ENCODE data around the gene OVAAL.

Gene OVAAL

DNA sequence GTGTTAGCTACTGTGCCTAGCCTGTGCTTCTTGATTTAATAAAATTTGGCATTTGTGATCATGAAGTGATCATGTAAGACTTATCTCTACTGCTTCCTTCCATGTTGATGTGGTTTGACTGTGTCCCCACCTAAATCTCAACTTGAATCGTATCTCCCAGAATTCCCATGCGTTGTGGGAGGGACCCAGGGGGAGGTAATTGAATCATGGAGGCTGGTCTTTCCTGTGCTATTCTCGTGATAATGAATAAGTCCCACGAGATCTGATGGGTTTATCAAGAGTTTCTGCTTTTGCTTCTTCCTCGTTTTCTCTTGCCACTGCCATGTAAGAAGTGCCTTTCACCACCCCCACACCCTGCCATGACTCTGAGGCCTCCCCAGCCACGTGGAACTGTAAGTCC, at the start of gene OVAAL:
Gene OVAAL, plus strand, starts transcription at position 301 of the 400 bp plus-strand sequence.
- no peak within 1 kb of the TSS for H3K4me3 ChIP-seq (ENCODE audit: low read length)
- no peak within 1 kb of the TSS for H3K27ac ChIP-seq (ENCODE audit: low read length)
- H3K79me2 ChIP-seq (ENCODE audit: low read length) = no peaks in the 10 kb centered on the region
- H3K36me3 ChIP-seq (replicated peaks; ENCODE audit: insufficient read depth, low read length) = no peaks in the 10 kb centered on the region
- DNase-seq = no peak
- no peaks in the 10 kb centered on the region for H3K4me1 ChIP-seq (ENCODE audit: low read length)
- H2AFZ ChIP-seq (ENCODE audit: low read length) = no peak within 1 kb of the TSS
- H3K27me3 ChIP-seq (replicated peaks; ENCODE audit: insufficient read depth, low read length) = no peaks in the 10 kb centered on the region
- no peaks in the 10 kb centered on the region for H3F3A ChIP-seq (ENCODE audit: insufficient read depth, low read length)
- H4K20me1 ChIP-seq (ENCODE audit: insufficient read depth, low read length) = no peaks in the 10 kb centered on the region
- TF ChIP-seq EZH2phosphoT487 (IDR thresholded peaks at IDR 0.05; ENCODE audit: low read length) (no peak), EZH2 (optimal IDR thresholded peaks at IDR 0.05; ENCODE audit: low read depth, low read length) (no peak)
- no peak within 1 kb of the TSS for H3K9ac ChIP-seq (ENCODE audit: low read length)
- H3K9me3 ChIP-seq (replicated peaks; ENCODE audit: insufficient read depth, low read length) = no peaks in the 10 kb centered on the region
- H3K4me2 ChIP-seq (ENCODE audit: low read depth, low read length) = no peak within 1 kb of the TSS
- no peaks in the 10 kb centered on the region for H3K9me2 ChIP-seq (replicated peaks; ENCODE audit: insufficient read depth, low read length)

DNA sequence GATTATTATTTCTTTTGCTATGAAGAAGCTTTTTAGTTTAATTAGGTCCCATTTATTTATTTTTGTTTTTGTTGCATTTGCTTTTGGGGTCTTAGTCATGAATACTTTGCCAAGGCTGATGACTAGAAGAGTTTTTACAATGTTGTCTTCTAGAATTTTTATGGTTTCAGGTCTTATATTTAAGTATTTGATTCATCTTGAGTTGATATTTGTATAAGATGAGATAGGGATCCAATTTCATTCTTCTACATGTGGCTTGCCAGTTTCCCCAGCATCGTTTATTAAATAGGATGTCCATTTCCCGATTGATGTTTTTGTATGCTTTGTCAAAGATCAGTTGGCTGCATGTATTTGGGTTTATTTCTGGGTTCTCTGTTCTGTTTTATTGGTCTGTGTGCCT, 47.9 kb upstream of the OVAAL start:
- no peak for DNase-seq
- H3K27ac ChIP-seq (ENCODE audit: low read length) = no peak overlapping the region
- H3K4me2 ChIP-seq (ENCODE audit: low read depth, low read length) = no peak overlapping the region
- no peak overlapping the region for H3K4me3 ChIP-seq (ENCODE audit: low read length)
- no peak overlapping the region for H2AFZ ChIP-seq (ENCODE audit: low read length)
- no peaks in the 10 kb centered on the region for H3K36me3 ChIP-seq (replicated peaks; ENCODE audit: insufficient read depth, low read length)
- H4K20me1 ChIP-seq (ENCODE audit: insufficient read depth, low read length) = no peaks in the 10 kb centered on the region
- TF ChIP-seq CTCF (IDR thresholded peaks at IDR 0.05; ENCODE audit: low read length) = no peak
- no peak for TF ChIP-seq EZH2phosphoT487 (IDR thresholded peaks at IDR 0.05; ENCODE audit: low read length)
- no peak for TF ChIP-seq EZH2 (optimal IDR thresholded peaks at IDR 0.05; ENCODE audit: low read depth, low read length)
- H3K4me1 ChIP-seq (ENCODE audit: low read length) = peaks cover 3% of the 10 kb centered on the region; the same call in 1 of the 2 replicates
- no peaks in the 10 kb centered on the region for H3K9me3 ChIP-seq (replicated peaks; ENCODE audit: insufficient read depth, low read length)
- H3K9ac ChIP-seq (ENCODE audit: low read length) = no peak overlapping the region
- H3K9me2 ChIP-seq (replicated peaks; ENCODE audit: insufficient read depth, low read length) = no peaks in the 10 kb centered on the region
- H3K27me3 ChIP-seq (replicated peaks; ENCODE audit: insufficient read depth, low read length) = no peaks in the 10 kb centered on the region
- H3F3A ChIP-seq (ENCODE audit: insufficient read depth, low read length) = no peaks in the 10 kb centered on the region
- H3K79me2 ChIP-seq (ENCODE audit: low read length) = no peaks in the 10 kb centered on the region

GRCh38 chr1:180513531-180513930, 45.2 kb upstream of the OVAAL start:
- no peak overlapping the region for H3K4me2 ChIP-seq (ENCODE audit: low read depth, low read length)
- no peaks in the 10 kb centered on the region for H3K36me3 ChIP-seq (replicated peaks; ENCODE audit: insufficient read depth, low read length)
- H4K20me1 ChIP-seq (ENCODE audit: insufficient read depth, low read length) = no peaks in the 10 kb centered on the region
- no peak overlapping the region for H3K9ac ChIP-seq (ENCODE audit: low read length)
- H3F3A ChIP-seq (ENCODE audit: insufficient read depth, low read length) = no peaks in the 10 kb centered on the region
- no peak for TF ChIP-seq CTCF (IDR thresholded peaks at IDR 0.05; ENCODE audit: low read length)
- no peak for TF ChIP-seq EZH2 (optimal IDR thresholded peaks at IDR 0.05; ENCODE audit: low read depth, low read length)
- TF ChIP-seq EZH2phosphoT487 (IDR thresholded peaks at IDR 0.05; ENCODE audit: low read length) = no peak
- H3K79me2 ChIP-seq (ENCODE audit: low read length) = no peaks in the 10 kb centered on the region
- H3K9me2 ChIP-seq (replicated peaks; ENCODE audit: insufficient read depth, low read length) = no peaks in the 10 kb centered on the region
- H3K4me1 ChIP-seq (ENCODE audit: low read length) = peaks cover 6% of the 10 kb centered on the region; the same call in 1 of the 2 replicates
- DNase-seq = no peak
- H3K4me3 ChIP-seq (ENCODE audit: low read length) = no peak overlapping the region
- H2AFZ ChIP-seq (ENCODE audit: low read length) = no peak overlapping the region
- H3K9me3 ChIP-seq (replicated peaks; ENCODE audit: insufficient read depth, low read length) = no peaks in the 10 kb centered on the region
- H3K27me3 ChIP-seq (replicated peaks; ENCODE audit: insufficient read depth, low read length) = no peaks in the 10 kb centered on the region
- H3K27ac ChIP-seq (ENCODE audit: low read length) = no peak overlapping the region

- no peak for DNase-seq
- peak overlapping the region; percentile 25; the same call in 1 of the 2 replicates for H3K4me2 ChIP-seq (ENCODE audit: low read depth, low read length)
- H3K9ac ChIP-seq (ENCODE audit: low read length) = no peak overlapping the region
- H4K20me1 ChIP-seq (ENCODE audit: insufficient read depth, low read length) = no peaks in the 10 kb centered on the region
- no peak overlapping the region for H3K27ac ChIP-seq (ENCODE audit: low read length)
- H3K9me3 ChIP-seq (replicated peaks; ENCODE audit: insufficient read depth, low read length) = no peaks in the 10 kb centered on the region
- H3K4me1 ChIP-seq (ENCODE audit: low read length) = peaks cover 6% of the 10 kb centered on the region; the same call in 1 of the 2 replicates
- no peak for TF ChIP-seq EZH2phosphoT487 (IDR thresholded peaks at IDR 0.05; ENCODE audit: low read length)
- no peak for TF ChIP-seq CTCF (IDR thresholded peaks at IDR 0.05; ENCODE audit: low read length)
- no peak for TF ChIP-seq EZH2 (optimal IDR thresholded peaks at IDR 0.05; ENCODE audit: low read depth, low read length)
- no peak overlapping the region for H3K4me3 ChIP-seq (ENCODE audit: low read length)
- H3K79me2 ChIP-seq (ENCODE audit: low read length) = no peaks in the 10 kb centered on the region
- no peaks in the 10 kb centered on the region for H3K36me3 ChIP-seq (replicated peaks; ENCODE audit: insufficient read depth, low read length)
- H2AFZ ChIP-seq (ENCODE audit: low read length) = peak overlapping the region; percentile 29; the same call in 1 of the 2 replicates
- H3K27me3 ChIP-seq (replicated peaks; ENCODE audit: insufficient read depth, low read length) = no peaks in the 10 kb centered on the region
- H3K9me2 ChIP-seq (replicated peaks; ENCODE audit: insufficient read depth, low read length) = no peaks in the 10 kb centered on the region
- no peaks in the 10 kb centered on the region for H3F3A ChIP-seq (ENCODE audit: insufficient read depth, low read length)
These were observed 43.4 kb upstream of the OVAAL start for GRCh38 chr1:180515364-180515763.
